A549 (cell line): ENCODE measurements around the gene GPR158. TPM values are rescaled to one million over a fixed set of nuclear protein-coding genes. Genes with fewer than 3 reads are reported as not detected.

Source experiments
- ATAC-seq, 2 experiments: fragments of 200-7000 bp in 1 of 2; fragments of >200 bp in 1 of 2; cut with Nextera tagmentation in 1 of 2; cut with Tn5 transposase in 1 of 2; 3 replicates each; pipeline versions ENCODE4 v1.8.0 to v1.9.1; 2018 to 2020; ENCODE audit warnings: mild to moderate bottlenecking in 1 of 2, moderate library complexity in 1 of 2
- CTCF ChIA-PET: fragments of 300-600 bp; sonication (Branson Sonifier 250); formaldehyde crosslinking; extraction: SDS; loops from one replicate; lab custom pipeline; 2021; ENCODE audit warnings: antibody characterized with exemption, inconsistent platforms; lab: Yijun Ruan, JAX
- POLR2A ChIA-PET: fragments of 350-600 bp; formaldehyde crosslinking; extraction: SDS; loops from one replicate; lab custom pipeline; 2021; ENCODE audit warnings: antibody characterized with exemption, inconsistent platforms; lab: Yijun Ruan, JAX
- DNase-seq, 2 experiments: peaks; one replicate each; pipeline versions ENCODE4 v3.0.0 to v3.0.0-alpha.2; 2011 to 2016; ENCODE audit warnings: low read depth in 1 of 2, low spot score in 1 of 2
- FAIRE-seq: peaks from 2 replicates; lab custom pipeline; 2011; peaks lifted over from hg19 to GRCh38; lab: Jason Lieb, UNC
- H3K27ac ChIP-seq, 2 experiments: fragments of >200 bp; sonication (Bioruptor Twin); formaldehyde crosslinking; 3 replicates each; pipeline ENCODE4 v1.5.1; 2016 to 2017
- H3K4me1 ChIP-seq: fragments of >200 bp; sonication (Bioruptor Twin); formaldehyde crosslinking; 3 replicates; pipeline ENCODE4 v1.6.1; 2016
- H3K4me2 ChIP-seq: fragments of >200 bp; sonication (Bioruptor Twin); formaldehyde crosslinking; 3 replicates; pipeline ENCODE4 v1.6.1; 2016
- H3K4me3 ChIP-seq: fragments of >200 bp; sonication (Bioruptor Twin); formaldehyde crosslinking; 3 replicates; pipeline ENCODE4 v1.5.1; 2016
- H3K9me3 ChIP-seq: fragments of >200 bp; sonication (Bioruptor Twin); formaldehyde crosslinking; 3 replicates; pipeline ENCODE4 v1.6.1; 2016
- BHLHE40 ChIP-seq: IDR thresholded peaks from 2 replicates; pipeline ENCODE4 v1.6.1; 2012; ENCODE audit warnings: low read depth, low read length, inconsistent platforms
- CHD2 ChIP-seq: fragments of 150-350 bp; IDR thresholded peaks from 2 replicates; pipeline ENCODE4 v1.6.1; 2014; ENCODE audit warnings: low read length; ENCODE audit not compliant: partially characterized antibody
- CHD4 ChIP-seq: fragments of 200-600 bp; sonication (generic); IDR thresholded peaks from 2 replicates; pipeline ENCODE4 v1.6.1; 2016; ENCODE audit warnings: antibody characterized with exemption, mild to moderate bottlenecking, borderline replicate concordance
- FOSB ChIP-seq: fragments of 250-450 bp; sonication (Bioruptor Pico); IDR thresholded peaks from 2 replicates; pipeline ENCODE4 v1.5.0; 2020; ENCODE audit warnings: mild to moderate bottlenecking, moderate library complexity
- GATA3 ChIP-seq: IDR thresholded peaks from 2 replicates; pipeline ENCODE4 v1.6.1; 2012; ENCODE audit warnings: borderline replicate concordance
- HDAC2 ChIP-seq: fragments of 200-600 bp; sonication (generic); IDR thresholded peaks from 2 replicates; pipeline ENCODE4 v1.6.1; 2016
- JUN ChIP-seq, 2 experiments: fragments of >200 bp; sonication (Bioruptor Twin); formaldehyde crosslinking; IDR thresholded peaks; 2 replicates in 1 of 2; 3 replicates in 1 of 2; pipeline ENCODE4 v1.6.1; 2016 to 2017
- JUNB ChIP-seq: fragments of >200 bp; sonication (Bioruptor Twin); formaldehyde crosslinking; IDR thresholded peaks from 2 replicates; pipeline ENCODE4 v1.6.1; 2016
- MAFK ChIP-seq: fragments of 450-650 bp; IDR thresholded peaks from 2 replicates; pipeline ENCODE4 v1.6.1; 2014; ENCODE audit not compliant: partially characterized antibody
- NFE2L2 ChIP-seq: fragments of 150-350 bp; conservative IDR thresholded peaks from 2 replicates; pipeline ENCODE4 v1.6.1; 2014; ENCODE audit warnings: low read length
- NPAS2 ChIP-seq: fragments of 250-450 bp; sonication (Bioruptor Pico); IDR thresholded peaks from 2 replicates; pipeline ENCODE4 v1.8.0; 2022; ENCODE audit warnings: mild to moderate bottlenecking, moderate library complexity, borderline replicate concordance
- PHF8 ChIP-seq: fragments of 200-600 bp; sonication (generic); IDR thresholded peaks from 2 replicates; pipeline ENCODE4 v1.6.1; 2016; ENCODE audit warnings: low read depth, mild to moderate bottlenecking, antibody characterized with exemption, moderate library complexity, borderline replicate concordance
- POLR2AphosphoS2 ChIP-seq: conservative IDR thresholded peaks from 2 replicates; pipeline ENCODE4 v1.6.1; 2012; ENCODE audit warnings: low read length, improper control_type of control experiment, inconsistent platforms
- RARB ChIP-seq: fragments of 250-450 bp; sonication (Bioruptor Pico); IDR thresholded peaks from 2 replicates; pipeline ENCODE4 v1.8.0; 2021; ENCODE audit warnings: mild to moderate bottlenecking, moderate library complexity
- TFCP2L1 ChIP-seq: fragments of 250-450 bp; sonication (Bioruptor Pico); IDR thresholded peaks from 2 replicates; pipeline ENCODE4 v1.5.0; 2021; ENCODE audit warnings: mild to moderate bottlenecking
- ZC3H11A ChIP-seq: fragments of 450-650 bp; IDR thresholded peaks from 2 replicates; pipeline ENCODE4 v1.6.1; 2014; ENCODE audit warnings: antibody characterized with exemption, mild to moderate bottlenecking
- ZFP36 ChIP-seq: fragments of 450-650 bp; IDR thresholded peaks from 2 replicates; pipeline ENCODE4 v1.6.1; 2014; ENCODE audit warnings: borderline replicate concordance; ENCODE audit not compliant: partially characterized antibody
- ZNF302 ChIP-seq: fragments of 250-450 bp; sonication (Bioruptor Pico); IDR thresholded peaks from 2 replicates; pipeline ENCODE4 v1.9.0; 2021; ENCODE audit warnings: inconsistent platforms, mild to moderate bottlenecking, moderate library complexity
- WGBS: methylation state at CpG from one replicate; pipeline ENCODE4 v1.1.6; 2017; ENCODE audit errors: missing lambda C conversion rate; 5-methylcytosine and 5-hydroxymethylcytosine counted together
- polyA plus RNA-seq, 4 experiments: library from polyadenylated mRNA; depleted of rRNA in 3 of 4; stranded (reverse); fragments of >200 nt; fragmentation: RNase III in 1 of 4; extraction: RNeasy Plus Mini Kit Qiagen cat#74134 plus additional on column Dnase treatment in 1 of 4; gene quantifications; 2 replicates in 3 of 4; 3 replicates in 1 of 4; pipeline ENCODE4 v1.2.3, GENCODE V29; 2011 to 2017
- TF ChIP-seq, protein P1 (sequence below): fragments of 200-600 bp; sonication (generic); IDR thresholded peaks from 2 replicates; pipeline ENCODE4 v1.6.1; 2016; ENCODE audit warnings: antibody characterized with exemption, mild to moderate bottlenecking, moderate library complexity
- TF ChIP-seq, protein P2 (sequence below): fragments of 250-450 bp; sonication (Bioruptor Pico); IDR thresholded peaks from 2 replicates; pipeline ENCODE4 v1.5.0; 2021; ENCODE audit warnings: mild to moderate bottlenecking, moderate library complexity, borderline replicate concordance
- TF ChIP-seq, protein P3 (sequence below): fragments of >200 bp; sonication (Bioruptor Twin); formaldehyde crosslinking; IDR thresholded peaks from 3 replicates; pipeline ENCODE4 v1.5.1; 2016
- TF ChIP-seq, protein P4 (sequence below): fragments of 250-450 bp; sonication (Bioruptor Pico); IDR thresholded peaks from 2 replicates; pipeline ENCODE4 v1.5.0; 2020; ENCODE audit warnings: low read depth, mild to moderate bottlenecking, moderate library complexity
- TF ChIP-seq, protein P5 (sequence below): fragments of 150-350 bp; IDR thresholded peaks from 2 replicates; pipeline ENCODE4 v1.6.1; 2014; ENCODE audit warnings: low read depth, mild to moderate bottlenecking, low read length
- TF ChIP-seq, protein P6 (sequence below): IDR thresholded peaks from 2 replicates; pipeline ENCODE4 v1.6.1; 2012; ENCODE audit warnings: low read depth, borderline replicate concordance
- TF ChIP-seq, protein P7 (sequence below): IDR thresholded peaks from 2 replicates; pipeline ENCODE4 v1.6.1; 2012

The GPR158 gene
- polyA plus RNA-seq, 2 of the 4 experiments (the other 2 are of a cell fraction): 0.01 to 0.03 TPM

DNA sequence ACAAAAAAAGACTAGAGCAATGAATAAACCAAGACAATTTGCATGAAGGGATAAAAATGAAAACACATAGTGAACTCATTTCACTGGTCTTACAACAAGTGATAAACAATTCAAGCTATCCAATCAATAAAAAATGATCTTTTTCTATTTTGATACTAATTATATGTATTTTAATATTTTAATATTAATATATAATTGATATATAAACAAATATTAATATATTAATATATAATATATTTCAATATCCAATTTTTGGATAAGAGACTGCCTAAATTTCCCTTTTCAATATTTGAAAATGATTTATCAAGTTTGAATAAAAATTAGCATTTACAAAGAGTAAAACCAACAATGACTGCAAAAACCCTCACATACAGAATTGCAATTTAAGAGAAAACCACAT lies 317.9 kb downstream of the GPR158 start:
- FAIRE-seq (no peak), DNase-seq (no peak), ATAC-seq (no peak)
- ChIA-PET POLR2A (interaction anchor here (0.5 kb wide), 1 partner anchor 194 kb away, joined by 4 read pairs; no protein-coding TSS in a partner anchor), CTCF (no interaction called here)
- H3K27ac ChIP-seq: peak overlapping the region; percentile 43 to 70; a peak in 4 of 6 replicates
- no peak overlapping the region for H3K4me3 ChIP-seq
- peak overlapping the region; percentile 71 for H3K4me2 ChIP-seq
- no peak for TF ChIP-seq CHD2
- no peak for TF ChIP-seq RARB (CRISPR knock-in tag)
- no peak for TF ChIP-seq MAFK
- TF ChIP-seq, protein P1, sequence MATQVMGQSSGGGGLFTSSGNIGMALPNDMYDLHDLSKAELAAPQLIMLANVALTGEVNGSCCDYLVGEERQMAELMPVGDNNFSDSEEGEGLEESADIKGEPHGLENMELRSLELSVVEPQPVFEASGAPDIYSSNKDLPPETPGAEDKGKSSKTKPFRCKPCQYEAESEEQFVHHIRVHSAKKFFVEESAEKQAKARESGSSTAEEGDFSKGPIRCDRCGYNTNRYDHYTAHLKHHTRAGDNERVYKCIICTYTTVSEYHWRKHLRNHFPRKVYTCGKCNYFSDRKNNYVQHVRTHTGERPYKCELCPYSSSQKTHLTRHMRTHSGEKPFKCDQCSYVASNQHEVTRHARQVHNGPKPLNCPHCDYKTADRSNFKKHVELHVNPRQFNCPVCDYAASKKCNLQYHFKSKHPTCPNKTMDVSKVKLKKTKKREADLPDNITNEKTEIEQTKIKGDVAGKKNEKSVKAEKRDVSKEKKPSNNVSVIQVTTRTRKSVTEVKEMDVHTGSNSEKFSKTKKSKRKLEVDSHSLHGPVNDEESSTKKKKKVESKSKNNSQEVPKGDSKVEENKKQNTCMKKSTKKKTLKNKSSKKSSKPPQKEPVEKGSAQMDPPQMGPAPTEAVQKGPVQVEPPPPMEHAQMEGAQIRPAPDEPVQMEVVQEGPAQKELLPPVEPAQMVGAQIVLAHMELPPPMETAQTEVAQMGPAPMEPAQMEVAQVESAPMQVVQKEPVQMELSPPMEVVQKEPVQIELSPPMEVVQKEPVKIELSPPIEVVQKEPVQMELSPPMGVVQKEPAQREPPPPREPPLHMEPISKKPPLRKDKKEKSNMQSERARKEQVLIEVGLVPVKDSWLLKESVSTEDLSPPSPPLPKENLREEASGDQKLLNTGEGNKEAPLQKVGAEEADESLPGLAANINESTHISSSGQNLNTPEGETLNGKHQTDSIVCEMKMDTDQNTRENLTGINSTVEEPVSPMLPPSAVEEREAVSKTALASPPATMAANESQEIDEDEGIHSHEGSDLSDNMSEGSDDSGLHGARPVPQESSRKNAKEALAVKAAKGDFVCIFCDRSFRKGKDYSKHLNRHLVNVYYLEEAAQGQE: no peak
- TF ChIP-seq, protein P2, sequence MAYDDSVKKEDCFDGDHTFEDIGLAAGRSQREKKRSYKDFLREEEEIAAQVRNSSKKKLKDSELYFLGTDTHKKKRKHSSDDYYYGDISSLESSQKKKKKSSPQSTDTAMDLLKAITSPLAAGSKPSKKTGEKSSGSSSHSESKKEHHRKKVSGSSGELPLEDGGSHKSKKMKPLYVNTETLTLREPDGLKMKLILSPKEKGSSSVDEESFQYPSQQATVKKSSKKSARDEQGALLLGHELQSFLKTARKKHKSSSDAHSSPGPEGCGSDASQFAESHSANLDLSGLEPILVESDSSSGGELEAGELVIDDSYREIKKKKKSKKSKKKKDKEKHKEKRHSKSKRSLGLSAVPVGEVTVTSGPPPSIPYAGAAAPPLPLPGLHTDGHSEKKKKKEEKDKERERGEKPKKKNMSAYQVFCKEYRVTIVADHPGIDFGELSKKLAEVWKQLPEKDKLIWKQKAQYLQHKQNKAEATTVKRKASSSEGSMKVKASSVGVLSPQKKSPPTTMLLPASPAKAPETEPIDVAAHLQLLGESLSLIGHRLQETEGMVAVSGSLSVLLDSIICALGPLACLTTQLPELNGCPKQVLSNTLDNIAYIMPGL (CRISPR knock-in tag): no peak
- TF ChIP-seq ZNF302 (CRISPR knock-in tag): no peak
- TF ChIP-seq HDAC2: no peak
- TF ChIP-seq TFCP2L1 (CRISPR knock-in tag): no peak
- TF ChIP-seq, protein P3, sequence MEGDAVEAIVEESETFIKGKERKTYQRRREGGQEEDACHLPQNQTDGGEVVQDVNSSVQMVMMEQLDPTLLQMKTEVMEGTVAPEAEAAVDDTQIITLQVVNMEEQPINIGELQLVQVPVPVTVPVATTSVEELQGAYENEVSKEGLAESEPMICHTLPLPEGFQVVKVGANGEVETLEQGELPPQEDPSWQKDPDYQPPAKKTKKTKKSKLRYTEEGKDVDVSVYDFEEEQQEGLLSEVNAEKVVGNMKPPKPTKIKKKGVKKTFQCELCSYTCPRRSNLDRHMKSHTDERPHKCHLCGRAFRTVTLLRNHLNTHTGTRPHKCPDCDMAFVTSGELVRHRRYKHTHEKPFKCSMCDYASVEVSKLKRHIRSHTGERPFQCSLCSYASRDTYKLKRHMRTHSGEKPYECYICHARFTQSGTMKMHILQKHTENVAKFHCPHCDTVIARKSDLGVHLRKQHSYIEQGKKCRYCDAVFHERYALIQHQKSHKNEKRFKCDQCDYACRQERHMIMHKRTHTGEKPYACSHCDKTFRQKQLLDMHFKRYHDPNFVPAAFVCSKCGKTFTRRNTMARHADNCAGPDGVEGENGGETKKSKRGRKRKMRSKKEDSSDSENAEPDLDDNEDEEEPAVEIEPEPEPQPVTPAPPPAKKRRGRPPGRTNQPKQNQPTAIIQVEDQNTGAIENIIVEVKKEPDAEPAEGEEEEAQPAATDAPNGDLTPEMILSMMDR: no peak
- TF ChIP-seq, protein P4, sequence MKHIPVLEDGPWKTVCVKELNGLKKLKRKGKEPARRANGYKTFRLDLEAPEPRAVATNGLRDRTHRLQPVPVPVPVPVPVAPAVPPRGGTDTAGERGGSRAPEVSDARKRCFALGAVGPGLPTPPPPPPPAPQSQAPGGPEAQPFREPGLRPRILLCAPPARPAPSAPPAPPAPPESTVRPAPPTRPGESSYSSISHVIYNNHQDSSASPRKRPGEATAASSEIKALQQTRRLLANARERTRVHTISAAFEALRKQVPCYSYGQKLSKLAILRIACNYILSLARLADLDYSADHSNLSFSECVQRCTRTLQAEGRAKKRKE: no peak
- no peak for TF ChIP-seq NPAS2
- no peak for TF ChIP-seq FOSB (CRISPR knock-in tag)
- no peak for TF ChIP-seq PHF8
- TF ChIP-seq ZFP36: no peak
- TF ChIP-seq POLR2AphosphoS2: no peak
- H3K9me3 ChIP-seq: no peaks in the 10 kb centered on the region
- peaks cover 24% of the 10 kb centered on the region for H3K4me1 ChIP-seq

DNA sequence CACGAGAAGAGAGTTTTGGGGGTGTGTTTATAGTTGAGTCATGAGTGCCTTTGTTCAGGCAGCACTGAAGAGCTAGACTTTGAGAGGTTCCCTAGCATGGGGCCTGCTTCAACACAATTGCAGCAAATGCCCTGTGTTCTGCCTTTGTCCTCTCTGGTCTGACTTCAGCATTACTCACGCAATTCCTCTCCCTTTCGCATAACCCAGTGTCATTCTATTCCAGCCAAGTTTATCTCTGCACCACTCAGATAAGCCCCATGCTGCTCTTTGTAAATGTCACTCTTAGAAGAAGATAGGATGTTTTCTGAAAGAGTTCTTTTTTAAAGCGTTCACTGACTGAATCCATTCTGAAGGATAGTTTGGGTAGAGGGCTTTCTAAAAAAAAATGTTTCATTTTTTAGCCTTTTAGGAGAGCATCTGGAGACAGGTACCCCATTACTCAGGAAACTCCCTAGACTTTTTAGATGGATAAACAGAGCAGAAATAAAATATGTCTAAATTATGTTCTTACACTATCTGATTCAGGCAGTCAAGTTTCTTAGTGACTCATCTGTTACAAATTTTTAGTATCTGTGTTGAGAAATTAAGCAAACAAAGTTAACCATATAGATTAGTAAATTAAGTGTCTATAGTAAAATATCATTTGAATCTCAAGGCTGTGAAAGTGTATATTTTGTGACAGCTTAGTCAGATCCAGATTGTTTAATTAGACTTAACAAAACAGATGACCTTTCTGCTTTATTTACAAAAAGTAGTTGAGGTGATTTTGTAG lies 318.5 kb downstream of the GPR158 start:
- ChIA-PET CTCF (no interaction called here), POLR2A (interaction anchor here (0.5 kb wide), 1 partner anchor 193 kb away, joined by 4 read pairs; no protein-coding TSS in a partner anchor)
- 2% methylated on average over 4 of the region's 4 CpGs for WGBS
- Histone ChIP-seq H3K4me3 (no peak overlapping the region; the same call in 2 of the 3 replicates), H3K27ac (peak overlapping the region; percentile 70), H3K4me1 (peaks cover 24% of the 10 kb centered on the region), H3K4me2 (peak overlapping the region; percentile 71), H3K9me3 (no peaks in the 10 kb centered on the region)
- peak; percentile 99 to 100 for ATAC-seq
- peak; percentile 94 for FAIRE-seq
- DNase-seq: peak; percentile 28 to 83
- TF ChIP-seq MAFK (no peak), FOSB (CRISPR knock-in tag) (no peak), CHD4 (no peak), JUN (IDR thresholded peaks at IDR 0.05) (peak in 1 of 2 experiments; percentile 59; a peak in 1 of 5 replicates), GATA3 (peak; percentile 60), ZC3H11A (no peak), JUNB (peak; percentile 81), NFE2L2 (no peak), CHD2 (no peak), BHLHE40 (no peak)
- TF ChIP-seq, protein P5, sequence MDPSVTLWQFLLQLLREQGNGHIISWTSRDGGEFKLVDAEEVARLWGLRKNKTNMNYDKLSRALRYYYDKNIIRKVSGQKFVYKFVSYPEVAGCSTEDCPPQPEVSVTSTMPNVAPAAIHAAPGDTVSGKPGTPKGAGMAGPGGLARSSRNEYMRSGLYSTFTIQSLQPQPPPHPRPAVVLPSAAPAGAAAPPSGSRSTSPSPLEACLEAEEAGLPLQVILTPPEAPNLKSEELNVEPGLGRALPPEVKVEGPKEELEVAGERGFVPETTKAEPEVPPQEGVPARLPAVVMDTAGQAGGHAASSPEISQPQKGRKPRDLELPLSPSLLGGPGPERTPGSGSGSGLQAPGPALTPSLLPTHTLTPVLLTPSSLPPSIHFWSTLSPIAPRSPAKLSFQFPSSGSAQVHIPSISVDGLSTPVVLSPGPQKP: no peak
- TF ChIP-seq, protein P6, sequence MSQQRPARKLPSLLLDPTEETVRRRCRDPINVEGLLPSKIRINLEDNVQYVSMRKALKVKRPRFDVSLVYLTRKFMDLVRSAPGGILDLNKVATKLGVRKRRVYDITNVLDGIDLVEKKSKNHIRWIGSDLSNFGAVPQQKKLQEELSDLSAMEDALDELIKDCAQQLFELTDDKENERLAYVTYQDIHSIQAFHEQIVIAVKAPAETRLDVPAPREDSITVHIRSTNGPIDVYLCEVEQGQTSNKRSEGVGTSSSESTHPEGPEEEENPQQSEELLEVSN: no peak
- TF ChIP-seq, protein P7, sequence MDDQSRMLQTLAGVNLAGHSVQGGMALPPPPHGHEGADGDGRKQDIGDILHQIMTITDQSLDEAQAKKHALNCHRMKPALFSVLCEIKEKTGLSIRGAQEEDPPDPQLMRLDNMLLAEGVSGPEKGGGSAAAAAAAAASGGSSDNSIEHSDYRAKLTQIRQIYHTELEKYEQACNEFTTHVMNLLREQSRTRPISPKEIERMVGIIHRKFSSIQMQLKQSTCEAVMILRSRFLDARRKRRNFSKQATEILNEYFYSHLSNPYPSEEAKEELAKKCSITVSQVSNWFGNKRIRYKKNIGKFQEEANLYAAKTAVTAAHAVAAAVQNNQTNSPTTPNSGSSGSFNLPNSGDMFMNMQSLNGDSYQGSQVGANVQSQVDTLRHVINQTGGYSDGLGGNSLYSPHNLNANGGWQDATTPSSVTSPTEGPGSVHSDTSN: no peak
